H7 (cell line): ENCODE data around the gene UPK3BL1. TPM values are rescaled to one million over a fixed set of nuclear protein-coding genes. Genes with fewer than 3 reads are reported as not detected.
"Not testable (repeated sequence)": the region's sequence is repeated elsewhere in the genome, so short reads cannot be mapped to it uniquely, and the experiment has no call there.

ENCODE experiments used
- DNase-seq: peaks from one replicate; pipeline ENCODE4 v3.0.0; 2012
- H3K27me3 ChIP-seq: 2 replicates; pipeline ENCODE4 v1.6.0; 2011; ENCODE audit warnings: mild to moderate bottlenecking, low read length; ENCODE audit not compliant: control insufficient read depth, insufficient read depth
- H3K36me3 ChIP-seq: replicated peaks from 2 replicates; pipeline ENCODE4 v1.5.1; 2011; ENCODE audit warnings: low read length; ENCODE audit not compliant: control insufficient read depth, insufficient read depth
- H3K4me3 ChIP-seq: 2 replicates; pipeline ENCODE4 v1.5.1; 2011; ENCODE audit warnings: low read depth, mild to moderate bottlenecking, control low read depth, low read length, moderate library complexity; ENCODE audit not compliant: insufficient read depth
- total RNA-seq: library from RNA; depleted of rRNA; stranded (reverse); fragments of >200 nt; shearing (Covaris generic); gene quantifications from 2 replicates; pipeline ENCODE4 v1.2.3, GENCODE V29; 2014; rRNA removed

UPK3BL1 gene
- total RNA-seq, 1 experiment from 2014 or later = 21.6 TPM

GRCh38 chr7:102611013-102611674 is 31.4 kb downstream of the UPK3BL1 start:
- H3K36me3 ChIP-seq, H3K27me3 ChIP-seq, H3K4me3 ChIP-seq, DNase-seq: not testable (repeated sequence)

GRCh38 chr7:102610441-102610840 is 32.1 kb downstream of the UPK3BL1 start:
- DNase-seq, H3K4me3 ChIP-seq, H3K27me3 ChIP-seq, H3K36me3 ChIP-seq: not testable (repeated sequence)

GRCh38 chr7:102609734-102610133 is 32.9 kb downstream of the UPK3BL1 start:
- not testable (repeated sequence) for DNase-seq, H3K4me3 ChIP-seq, H3K27me3 ChIP-seq, H3K36me3 ChIP-seq

GRCh38 chr7:102606848-102607247 is 35.7 kb downstream of the UPK3BL1 start:
- H3K36me3 ChIP-seq, H3K27me3 ChIP-seq, DNase-seq, H3K4me3 ChIP-seq: not testable (repeated sequence)

GRCh38 chr7:102604431-102605145 is 38.0 kb downstream of the UPK3BL1 start:
- H3K36me3 ChIP-seq, H3K27me3 ChIP-seq, H3K4me3 ChIP-seq, DNase-seq: not testable (repeated sequence)

GRCh38 chr7:102602317-102602716 is 40.3 kb downstream of the UPK3BL1 start:
- not testable (repeated sequence) for H3K4me3 ChIP-seq, H3K36me3 ChIP-seq, H3K27me3 ChIP-seq, DNase-seq

- DNase-seq, H3K4me3 ChIP-seq, H3K36me3 ChIP-seq, H3K27me3 ChIP-seq: not testable (repeated sequence)
Observed at GRCh38 chr7:102599699-102600098, 42.9 kb downstream of the UPK3BL1 start.

GRCh38 chr7:102596036-102596435 is 46.6 kb downstream of the UPK3BL1 start:
- not testable (repeated sequence) for H3K36me3 ChIP-seq, DNase-seq, H3K27me3 ChIP-seq

GRCh38 chr7:102593637-102594334 is 48.8 kb downstream of the UPK3BL1 start:
- not testable (repeated sequence) for H3K36me3 ChIP-seq, H3K4me3 ChIP-seq, DNase-seq, H3K27me3 ChIP-seq

More at GRCh38 chr7:102596036-102596435, 46.6 kb downstream of the UPK3BL1 start:
- H3K4me3 ChIP-seq = not testable (repeated sequence)

- not testable (repeated sequence) for H3K27me3 ChIP-seq, H3K4me3 ChIP-seq, H3K36me3 ChIP-seq, DNase-seq
Observed at GRCh38 chr7:102592477-102593019, 50.0 kb downstream of the UPK3BL1 start.

- H3K27me3 ChIP-seq, H3K36me3 ChIP-seq, DNase-seq, H3K4me3 ChIP-seq: not testable (repeated sequence)
Observed at GRCh38 chr7:102589857-102590256, 52.7 kb downstream of the UPK3BL1 start.

Other genes with a start within 250 kb of the UPK3BL1 start
- gene PRKRIP1, start 246.4 kb downstream of the UPK3BL1 start, total RNA-seq = 20.5 and 24.4 TPM in 2 replicates
- gene ORAI2, start 209.2 kb downstream of the UPK3BL1 start, total RNA-seq = 13.3 and 17.3 TPM in 2 replicates
- gene ALKBH4, start 177.9 kb downstream of the UPK3BL1 start, total RNA-seq = 29.1 and 30.5 TPM in 2 replicates
- gene LRWD1, start 177.8 kb downstream of the UPK3BL1 start, total RNA-seq = 54.0 and 67.2 TPM in 2 replicates
- 40.9 and 42.2 TPM in 2 replicates for gene POLR2J, start 163.9 kb downstream of the UPK3BL1 start, total RNA-seq
- gene RASA4B, start 125.0 kb downstream of the UPK3BL1 start, total RNA-seq = 3.2 and 5.9 TPM in 2 replicates
- gene UPK3BL2, start 99.1 kb downstream of the UPK3BL1 start, total RNA-seq = 4.0 and 13.2 TPM in 2 replicates
- not detected in 2 replicates for gene SPDYE2, start 91.6 kb downstream of the UPK3BL1 start, total RNA-seq
- 12.7 and 13.8 TPM in 2 replicates for gene POLR2J3, start 70.2 kb downstream of the UPK3BL1 start, total RNA-seq
- 7.8 and 9.3 TPM in 2 replicates for gene RASA4, start 26.0 kb downstream of the UPK3BL1 start, total RNA-seq
- gene SPDYE2B, start 7.5 kb upstream of the UPK3BL1 start, total RNA-seq = not detected in 2 replicates
- gene POLR2J2, start 28.9 kb upstream of the UPK3BL1 start, total RNA-seq = 0.83 and 1.7 TPM in 2 replicates
- gene FAM185A, start 106.2 kb upstream of the UPK3BL1 start, total RNA-seq = 3.5 and 5.1 TPM in 2 replicates